HEK293 (cell line): ENCODE measurements around the gene RGL3.
"Not testable (repeated sequence)": the region's sequence is repeated elsewhere in the genome, so short reads cannot be mapped to it uniquely, and the experiment has no call there.

Source experiments
- CTCF ChIA-PET: fragments of 350-600 bp; formaldehyde crosslinking; extraction: SDS; loops from one replicate; lab custom pipeline; 2021; ENCODE audit warnings: antibody characterized with exemption; lab: Yijun Ruan, JAX
- POLR2A ChIA-PET: fragments of 300-600 bp; formaldehyde crosslinking; extraction: SDS; loops from one replicate; lab custom pipeline; 2020; ENCODE audit warnings: antibody characterized with exemption, inconsistent platforms; lab: Yijun Ruan, JAX
- H3K27ac ChIP-seq: fragments of 200-500 bp; sonication (Bioruptor generic); 2 replicates; pipeline ENCODE4 v1.5.1; 2014; ENCODE audit warnings: low read depth, low read length, control low read depth, inconsistent platforms; ENCODE audit errors: extremely low read depth
- H3K36me3 ChIP-seq, 2 experiments: fragments of 200-500 bp in 1 of 2; sonication (Bioruptor generic) in 1 of 2; 1 replicate in 1 of 2; 2 replicates in 1 of 2; pipeline ENCODE4 v1.5.1; 2014 to 2017; ENCODE audit warnings: inconsistent platforms in 2 of 2, low read length in 2 of 2; ENCODE audit not compliant: control insufficient read depth in 2 of 2, insufficient read depth in 1 of 2
- H3K4me1 ChIP-seq: fragments of 200-500 bp; sonication (Bioruptor generic); 2 replicates; pipeline ENCODE4 v1.5.1; 2014; ENCODE audit warnings: mild to moderate bottlenecking, low read length, inconsistent platforms; ENCODE audit not compliant: control insufficient read depth, insufficient read depth
- H3K4me3 ChIP-seq: 2 replicates; pipeline ENCODE4 v1.5.1; 2011; ENCODE audit warnings: low read depth, mild to moderate bottlenecking, control low read depth, low read length, moderate library complexity
- H3K9me3 ChIP-seq: fragments of 200-500 bp; sonication (Bioruptor generic); 2 replicates; pipeline ENCODE4 v1.5.1; 2014; ENCODE audit warnings: low read depth, low read length, inconsistent platforms; ENCODE audit not compliant: control insufficient read depth, insufficient read depth
- AEBP2 ChIP-seq: fragments of 450-650 bp; formaldehyde crosslinking; IDR thresholded peaks from 2 replicates; pipeline ENCODE4 v1.5.1; 2016; ENCODE audit warnings: missing biosample characterization, missing genetic modification characterization, borderline replicate concordance
- CTCF ChIP-seq: fragments of 450-650 bp; formaldehyde crosslinking; IDR thresholded peaks from 2 replicates; pipeline ENCODE4 v1.5.1; 2016; ENCODE audit warnings: missing biosample characterization, missing genetic modification characterization
- GLIS1 ChIP-seq: fragments of 450-650 bp; formaldehyde crosslinking; IDR thresholded peaks from 2 replicates; pipeline ENCODE4 v1.5.1; 2016; ENCODE audit warnings: missing biosample characterization, missing genetic modification characterization
- PBX3 ChIP-seq: sonication (generic); formaldehyde crosslinking; IDR thresholded peaks from 2 replicates; pipeline ENCODE4 v1.8.1; 2022; ENCODE audit warnings: mild to moderate bottlenecking, moderate library complexity, missing genetic modification reagents
- PRDM10 ChIP-seq: fragments of 450-650 bp; formaldehyde crosslinking; IDR thresholded peaks from 2 replicates; pipeline ENCODE4 v1.5.1; 2016; ENCODE audit warnings: missing biosample characterization, missing genetic modification characterization
- SCRT2 ChIP-seq: fragments of 450-650 bp; formaldehyde crosslinking; IDR thresholded peaks from 2 replicates; pipeline ENCODE4 v1.5.1; 2016; ENCODE audit warnings: missing biosample characterization, missing genetic modification characterization
- YY2 ChIP-seq: fragments of 450-650 bp; formaldehyde crosslinking; IDR thresholded peaks from 2 replicates; pipeline ENCODE4 v1.5.1; 2016; ENCODE audit warnings: missing biosample characterization, missing genetic modification characterization
- ZFP37 ChIP-seq: fragments of 450-650 bp; formaldehyde crosslinking; IDR thresholded peaks from 2 replicates; pipeline ENCODE4 v1.5.1; 2016; ENCODE audit warnings: missing biosample characterization, missing genetic modification characterization
- ZNF292 ChIP-seq: fragments of 450-650 bp; formaldehyde crosslinking; IDR thresholded peaks from 2 replicates; pipeline ENCODE4 v1.5.1; 2016; ENCODE audit warnings: low read depth, missing biosample characterization, missing genetic modification characterization, borderline replicate concordance
- ZNF366 ChIP-seq: fragments of 450-650 bp; formaldehyde crosslinking; conservative IDR thresholded peaks from 2 replicates; pipeline ENCODE4 v1.5.1; 2016; ENCODE audit warnings: missing biosample characterization, missing genetic modification characterization
- ZNF433 ChIP-seq: fragments of 450-650 bp; formaldehyde crosslinking; IDR thresholded peaks from 2 replicates; pipeline ENCODE4 v1.5.1; 2016; ENCODE audit warnings: missing biosample characterization, missing genetic modification characterization, low read depth
- ZNF555 ChIP-seq: fragments of 450-650 bp; formaldehyde crosslinking; conservative IDR thresholded peaks from 2 replicates; pipeline ENCODE4 v1.5.1; 2017; ENCODE audit warnings: missing biosample characterization, mild to moderate bottlenecking, missing genetic modification characterization, inconsistent platforms
- ZNF768 ChIP-seq: fragments of 450-650 bp; formaldehyde crosslinking; IDR thresholded peaks from 2 replicates; pipeline ENCODE4 v1.5.1; 2018; ENCODE audit warnings: missing biosample characterization, mild to moderate bottlenecking, missing genetic modification characterization
- ZNF776 ChIP-seq: fragments of 450-650 bp; formaldehyde crosslinking; IDR thresholded peaks from 2 replicates; pipeline ENCODE4 v1.5.0; 2017; ENCODE audit warnings: missing biosample characterization, missing genetic modification characterization, borderline replicate concordance
- ZNF785 ChIP-seq: fragments of 450-650 bp; formaldehyde crosslinking; IDR thresholded peaks from 2 replicates; pipeline ENCODE4 v1.5.1; 2016; ENCODE audit warnings: missing biosample characterization, missing genetic modification characterization

Gene RGL3

GRCh38 chr19:11406703-11407236 is 12.3 kb downstream of the RGL3 start:
- ChIA-PET CTCF (interaction anchor here (0.8 to 1.7 kb wide), 6 partner anchors 11 to 46 kb away, joined by 3 to 13 read pairs (median 3); partner anchors contain the start of gene EPOR), POLR2A (interaction anchor here (0.7 kb wide), 1 partner anchor 24 kb away, joined by 3 read pairs; no protein-coding TSS in a partner anchor)
- H3K4me3 ChIP-seq, H3K36me3 ChIP-seq, H3K4me1 ChIP-seq, H3K9me3 ChIP-seq, H3K27ac ChIP-seq: not testable (repeated sequence)
- TF ChIP-seq ZNF768 = peak; percentile 49; the same call in 1 of the 2 replicates

- TF ChIP-seq PBX3 (CRISPR knock-in tag) (no peak), YY2 (tag by site-specific recombination) (no peak), ZNF776 (no peak), GLIS1 (tag by site-specific recombination) (no peak), ZNF555 (tag by site-specific recombination) (no peak), ZFP37 (tag by site-specific recombination) (no peak), CTCF (tag by site-specific recombination) (no peak), AEBP2 (tag by site-specific recombination) (no peak), ZNF292 (tag by site-specific recombination) (no peak), ZNF785 (tag by site-specific recombination) (no peak), ZNF433 (tag by site-specific recombination) (no peak), SCRT2 (tag by site-specific recombination) (no peak)
- TF ChIP-seq, all 188 proteins: peak for 0
- Histone ChIP-seq H3K9me3 (no peaks in the 10 kb centered on the region), H3K36me3 (no peaks in the 10 kb centered on the region), H3K4me1 (no peaks in the 10 kb centered on the region), H3K27ac (no peak overlapping the region), H3K4me3 (no peak overlapping the region)
- CTCF ChIA-PET = interaction anchor here (0.8 to 1.7 kb wide), 5 partner anchors 12 to 46 kb away, joined by 3 to 6 read pairs (median 3); partner anchors contain the start of gene EPOR
- POLR2A ChIA-PET = interaction anchor here (0.7 kb wide), 1 partner anchor 23 kb away, joined by 3 read pairs; no protein-coding TSS in a partner anchor
Measured at GRCh38 chr19:11405846-11406643, 13.1 kb downstream of the RGL3 start.

- no peaks in the 10 kb centered on the region for H3K4me1 ChIP-seq
- TF ChIP-seq ZNF366 (tag by site-specific recombination) (no peak), PRDM10 (tag by site-specific recombination) (peak; percentile 94)
- TF ChIP-seq, all 188 proteins: peak for 1
- Histone ChIP-seq H3K9me3 (no peaks in the 10 kb centered on the region), H3K27ac (no peak overlapping the region), H3K4me3 (no peak overlapping the region), H3K36me3 (no peaks in the 10 kb centered on the region)
- CTCF ChIA-PET = no interaction called here
- POLR2A ChIA-PET = no interaction called here
Measured at GRCh38 chr19:11404588-11405222, 14.4 kb downstream of the RGL3 start.
